T-helper 1 cell (primary cell): ENCODE data around the gene ASXL1.
"Not testable (repeated sequence)": the region's sequence is repeated elsewhere in the genome, so short reads cannot be mapped to it uniquely, and the experiment has no call there.

ENCODE experiments used
- DNase-seq, 5 donors: peaks; one replicate each; pipeline ENCODE4 v3.0.0-alpha.2; 2012 to 2020

ASXL1 gene

DNA sequence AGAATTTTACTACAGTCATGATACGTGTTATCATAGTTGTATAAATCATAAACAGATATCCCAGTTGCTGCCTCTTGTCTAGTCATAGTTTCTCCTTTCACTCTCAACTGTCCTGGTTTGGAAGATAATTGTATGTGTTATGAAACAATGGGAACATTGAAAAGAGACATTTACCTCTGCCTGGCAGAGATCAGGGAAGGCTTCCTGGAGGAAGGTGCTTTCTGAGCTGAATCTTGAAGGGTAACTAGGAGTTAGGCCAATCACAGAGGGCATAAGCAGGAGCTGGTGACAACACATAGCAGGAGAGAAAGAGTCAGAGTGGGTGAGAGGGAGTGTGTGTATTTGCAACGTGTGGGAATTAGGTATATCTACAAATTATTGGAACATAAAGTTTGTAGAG lies 5.4 kb downstream of the ASXL1 start:
- DNase-seq = no peak

DNA sequence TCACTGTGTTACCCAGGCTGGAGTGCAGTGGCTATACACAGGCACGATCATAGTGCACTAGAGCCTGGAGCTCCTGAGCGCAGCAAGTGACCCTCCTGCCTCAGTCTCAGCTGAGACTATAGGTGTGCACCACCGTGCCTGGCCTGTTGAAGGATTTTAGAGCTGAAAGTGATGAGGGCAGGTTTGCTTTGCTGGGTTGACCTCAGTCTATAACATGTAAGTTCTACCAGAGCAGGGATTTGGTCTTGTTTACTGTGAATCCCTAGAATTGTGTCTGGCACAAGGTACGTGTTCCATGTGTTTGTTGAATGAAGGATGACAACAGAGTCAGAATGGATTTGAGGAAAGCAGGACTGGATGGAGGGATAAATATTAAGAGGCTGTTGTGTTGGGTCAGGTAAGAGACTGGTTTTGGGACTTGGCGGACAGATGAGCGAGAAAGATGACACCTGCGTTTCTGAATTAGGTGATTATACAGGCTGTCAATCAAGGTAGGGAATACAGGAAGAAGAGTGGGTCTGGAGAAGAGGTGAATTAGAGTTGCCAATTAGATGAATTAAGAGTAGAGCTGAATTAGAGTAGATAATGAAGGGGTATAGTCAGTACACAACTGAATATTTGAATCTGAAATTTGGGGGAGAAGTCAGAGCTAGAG lies 6.5 kb downstream of the ASXL1 start:
- DNase-seq = no peak

DNA sequence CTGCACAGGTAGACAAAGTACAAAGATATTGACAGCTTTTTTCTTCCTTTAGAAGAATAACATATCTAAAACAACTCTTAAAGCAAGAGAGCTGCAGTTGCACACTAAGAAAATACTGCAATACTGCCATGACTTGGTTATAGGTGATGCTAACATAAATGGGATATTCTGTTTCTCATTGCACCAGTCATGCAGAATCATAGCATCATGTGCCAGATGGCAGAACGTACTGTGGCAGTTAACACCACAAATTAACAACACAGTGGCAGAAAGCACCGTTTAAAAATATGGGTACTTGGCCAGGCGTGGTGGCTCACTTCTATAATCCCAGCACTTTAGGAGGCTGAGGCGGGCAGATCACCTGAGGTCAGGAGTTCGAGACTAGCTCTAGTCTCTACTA lies 7.4 kb downstream of the ASXL1 start:
- DNase-seq = no peak

DNA sequence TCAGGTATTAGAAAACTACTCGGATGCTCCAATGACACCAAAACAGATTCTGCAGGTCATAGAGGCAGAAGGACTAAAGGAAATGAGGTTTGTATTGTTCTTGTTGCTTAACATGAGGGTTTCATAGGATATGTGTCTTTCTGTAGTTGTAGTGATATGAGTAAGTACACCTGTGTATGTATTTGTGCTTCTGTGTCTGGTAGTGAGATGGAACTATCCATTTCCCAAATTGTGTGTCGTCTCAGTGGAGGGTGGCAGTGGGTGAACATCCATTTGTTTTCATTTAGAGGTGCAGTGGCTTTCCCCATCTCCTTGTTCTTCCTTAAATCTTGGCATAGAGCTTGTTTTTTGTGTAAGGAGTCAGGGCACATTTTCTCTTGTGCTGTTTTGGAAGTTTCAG lies 8.2 kb downstream of the ASXL1 start:
- peak in 1 of 5 donors; percentile 63 for DNase-seq

DNA sequence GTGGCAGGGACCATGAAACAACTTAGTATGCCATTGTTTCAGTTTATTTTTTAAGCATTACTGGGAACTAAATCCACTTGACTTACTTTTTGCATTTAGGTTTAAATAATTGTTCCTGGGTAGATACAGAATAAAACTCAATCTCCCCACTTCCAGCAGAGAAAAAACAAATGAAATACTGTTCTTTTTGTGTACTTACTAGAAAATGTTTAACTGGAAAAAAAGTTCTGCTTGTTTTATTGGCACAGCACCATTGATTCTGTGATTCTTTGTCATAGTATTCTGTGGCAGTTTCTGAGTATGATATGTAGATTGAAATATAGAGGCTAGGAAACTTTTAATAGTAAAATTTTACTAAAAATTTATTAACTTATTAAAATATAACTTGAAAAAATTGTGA lies 10.2 kb downstream of the ASXL1 start:
- DNase-seq = no peak

DNA sequence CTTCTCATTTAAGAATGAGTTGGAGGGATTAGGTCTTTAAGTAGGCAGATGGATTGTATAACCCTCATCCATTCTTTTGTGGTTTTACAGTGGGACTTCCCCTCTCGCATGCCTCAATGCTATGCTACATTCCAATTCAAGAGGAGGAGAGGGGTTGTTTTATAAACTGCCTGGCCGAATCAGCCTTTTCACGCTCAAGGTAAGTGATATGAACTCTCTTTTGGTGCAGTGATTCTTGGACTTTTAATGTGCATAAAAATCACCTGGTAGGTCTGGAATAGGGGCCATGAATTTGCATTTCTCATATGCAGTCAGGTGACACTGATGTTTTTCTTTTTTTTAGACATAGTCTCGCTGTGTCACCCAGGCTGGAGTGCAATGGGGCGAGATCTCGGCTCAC lies 10.8 kb downstream of the ASXL1 start:
- no peak for DNase-seq

DNA sequence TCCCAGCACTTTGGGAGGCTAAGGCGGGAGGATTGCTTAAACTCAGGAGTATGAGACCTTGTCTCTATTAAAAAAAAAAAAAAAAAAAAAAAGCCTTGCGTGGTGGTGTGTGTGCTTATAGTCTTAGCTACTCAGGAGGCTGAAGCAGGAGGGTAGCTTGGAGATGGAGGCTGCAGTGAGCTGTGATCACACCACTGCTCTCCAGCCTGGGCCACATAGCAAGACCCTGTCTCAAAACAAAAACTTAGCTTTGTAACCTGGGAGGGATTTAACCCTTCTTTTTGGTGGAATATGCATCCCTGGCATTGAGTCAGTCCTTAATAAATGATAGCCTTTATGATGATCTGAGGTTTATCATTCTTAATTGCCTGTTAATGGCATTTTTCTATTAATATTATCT lies 12.8 kb downstream of the ASXL1 start:
- DNase-seq = no peak

DNA sequence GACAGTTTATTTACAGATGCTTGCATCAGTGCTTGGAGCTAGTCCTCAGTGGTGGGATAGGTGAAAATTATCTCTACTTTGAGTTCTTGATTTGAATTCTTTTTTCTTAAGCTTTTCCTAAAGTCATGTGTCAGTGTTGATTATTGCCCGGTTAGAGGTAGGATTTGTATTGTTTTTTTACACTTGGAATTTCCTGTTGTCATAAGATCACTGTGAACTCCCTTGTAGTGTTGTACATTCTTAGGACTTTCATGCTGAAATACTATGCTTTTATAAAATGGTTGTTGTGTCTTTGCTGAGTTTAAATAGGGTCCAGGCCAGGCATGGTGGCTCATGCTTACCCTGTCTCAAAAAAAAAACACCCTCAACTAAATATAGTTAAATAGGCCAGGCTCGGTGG lies 20.3 kb downstream of the ASXL1 start:
- DNase-seq = no peak

DNA sequence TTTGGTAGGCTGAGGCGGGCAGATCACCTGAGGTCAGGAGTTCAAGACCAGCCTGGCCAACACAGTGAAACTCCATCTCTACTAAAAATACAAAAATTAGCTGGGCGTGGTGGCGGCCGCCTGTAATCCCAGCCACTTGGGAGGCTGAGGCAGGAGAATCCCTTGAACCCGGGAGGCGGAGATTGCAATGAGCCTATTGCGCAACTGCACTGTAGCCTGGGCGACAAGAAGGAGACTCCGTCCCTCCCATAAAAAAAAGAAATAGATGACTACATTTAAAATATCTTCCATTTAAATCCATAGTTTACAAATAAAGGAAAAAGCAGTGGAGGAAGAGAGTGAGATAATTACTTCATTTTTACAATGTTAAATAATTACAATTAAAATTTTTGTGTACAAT lies 21.9 kb downstream of the ASXL1 start:
- not testable (repeated sequence) for DNase-seq

DNA sequence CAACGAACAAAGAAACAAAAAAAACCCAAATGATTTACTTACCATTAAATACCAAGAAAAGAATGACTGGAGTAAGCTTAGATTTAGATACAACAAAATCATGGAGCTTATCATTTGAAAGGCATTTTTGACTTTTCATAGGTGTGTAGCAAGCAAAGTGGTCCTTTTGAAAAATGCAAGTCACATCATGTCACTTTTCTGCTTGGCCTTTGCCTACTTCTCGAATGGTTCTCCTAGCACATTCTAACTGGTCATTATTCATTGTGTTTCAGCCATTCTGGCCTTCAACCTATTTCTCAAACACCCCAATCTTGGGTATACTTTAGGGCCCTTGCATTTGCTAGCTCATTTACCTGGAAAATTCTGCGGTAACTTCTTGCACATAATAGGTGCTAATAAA lies 22.6 kb downstream of the ASXL1 start:
- DNase-seq = no peak

DNA sequence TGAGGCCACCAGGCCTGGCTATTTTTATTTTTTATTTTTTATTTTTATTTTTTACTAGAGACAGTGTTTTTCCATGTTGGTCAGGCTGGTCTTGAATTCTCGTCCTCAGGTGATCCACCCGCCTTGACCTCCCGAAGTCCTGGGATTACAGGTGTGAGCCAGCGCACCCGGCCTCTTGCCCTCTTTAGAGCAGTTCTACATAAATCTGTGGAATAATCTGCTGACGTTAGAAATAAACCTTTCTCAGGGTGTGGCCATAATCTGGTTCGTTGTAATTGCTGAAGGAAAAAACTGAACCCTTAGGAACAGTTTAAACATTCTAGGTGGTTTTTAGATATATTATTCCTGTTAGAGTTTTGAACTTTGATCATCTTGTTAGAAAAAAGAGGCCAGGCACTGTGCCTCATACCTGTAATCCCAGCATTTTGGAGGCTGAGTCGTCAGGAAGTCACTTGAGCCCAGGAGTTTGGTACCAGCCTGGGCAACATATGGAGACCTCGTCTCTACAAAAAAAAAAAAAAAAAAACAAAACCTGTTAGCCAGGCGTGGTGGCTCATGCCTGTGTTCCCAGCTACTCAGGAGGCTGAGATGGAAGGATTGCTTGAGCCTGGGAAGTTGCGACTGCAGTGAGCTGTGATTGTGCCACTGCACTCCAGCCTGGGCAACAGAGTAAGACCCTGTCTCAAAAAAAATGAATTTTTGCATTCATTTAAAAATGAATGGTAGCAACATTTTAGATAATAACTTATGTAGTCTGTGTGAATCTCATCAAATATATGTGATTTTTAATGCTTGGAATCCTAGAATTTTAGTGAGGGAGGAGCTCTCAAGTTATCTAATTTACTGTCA lies 24.2 kb downstream of the ASXL1 start:
- DNase-seq = no peak

DNA sequence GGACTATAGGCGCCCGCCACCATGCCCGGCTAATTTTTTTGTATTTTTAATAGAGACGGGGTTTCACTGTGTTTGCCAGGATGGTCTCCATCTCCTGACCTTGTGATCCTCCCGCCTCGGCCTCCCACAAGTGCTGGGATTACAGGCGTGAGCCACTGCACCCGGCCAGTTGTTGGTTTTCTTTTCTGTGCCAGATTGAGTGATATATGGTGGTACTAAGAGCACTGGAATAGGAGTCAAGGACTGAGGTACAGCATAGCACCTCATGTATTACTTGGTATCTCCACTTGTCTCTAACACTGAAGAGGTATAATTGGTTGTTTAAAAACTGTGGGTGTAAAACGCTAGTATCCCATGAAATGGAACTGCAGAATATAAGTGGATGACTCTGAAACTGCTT lies 25.3 kb downstream of the ASXL1 start:
- not testable (repeated sequence) for DNase-seq

DNA sequence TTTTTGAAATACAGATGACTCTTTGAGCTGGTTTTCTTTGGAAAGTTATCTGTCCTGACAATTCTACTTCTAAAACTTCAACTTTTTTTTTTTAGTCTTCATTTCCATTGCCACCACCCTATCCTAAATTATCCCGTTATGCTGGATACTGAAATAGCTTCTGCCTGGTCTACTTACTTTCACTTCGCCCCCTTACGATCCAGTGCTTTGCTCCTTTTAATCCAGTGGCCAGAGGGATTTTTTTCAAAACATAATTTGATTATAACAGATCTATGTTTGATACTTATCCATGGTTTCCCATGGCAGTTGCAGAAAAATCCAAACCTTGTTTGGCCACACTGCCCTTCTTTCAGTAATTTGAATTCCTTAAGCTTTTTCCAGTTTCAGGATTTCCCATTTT lies 27.4 kb downstream of the ASXL1 start:
- no peak for DNase-seq

DNA sequence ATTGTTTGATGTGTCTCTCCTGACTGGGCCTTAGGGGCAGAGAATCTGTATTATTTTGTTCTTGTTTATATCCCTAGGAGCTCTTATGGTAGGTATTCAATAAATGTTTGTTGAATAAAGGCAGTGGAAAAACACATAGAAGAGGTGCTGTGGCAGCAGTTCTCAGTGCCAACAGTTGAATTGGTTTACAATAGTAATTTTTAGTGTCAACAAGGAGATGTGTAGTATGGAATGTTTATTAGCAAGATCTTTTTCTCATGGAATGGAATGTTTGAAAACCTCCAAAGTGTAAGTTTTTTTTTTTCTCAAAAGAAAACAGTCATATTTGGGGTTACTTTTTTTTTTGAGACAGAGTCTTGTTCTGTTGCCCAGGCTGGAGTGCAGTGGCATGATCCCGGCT lies 28.0 kb downstream of the ASXL1 start:
- DNase-seq = no peak

DNA sequence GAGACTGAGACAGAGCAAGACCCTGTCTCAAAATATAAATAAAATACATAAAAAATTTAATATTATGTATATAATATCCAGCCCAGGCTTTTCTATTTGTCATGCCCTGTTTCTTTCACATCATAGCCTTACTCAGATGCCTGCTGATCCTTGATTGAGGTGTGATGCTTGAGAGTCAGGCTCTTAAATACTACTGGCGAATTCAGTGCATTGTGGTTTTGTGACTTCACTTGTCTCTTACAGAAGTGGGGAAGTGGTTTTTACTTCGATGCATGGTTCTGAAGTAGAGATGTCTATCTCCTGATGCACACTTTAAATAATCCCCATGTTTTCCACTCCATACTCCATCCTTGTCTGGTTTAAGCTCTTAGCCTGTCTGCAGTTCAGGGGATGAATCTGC lies 29.1 kb downstream of the ASXL1 start:
- peak in 4 of 5 donors; percentile 4 to 77 (median 20) for DNase-seq

DNA sequence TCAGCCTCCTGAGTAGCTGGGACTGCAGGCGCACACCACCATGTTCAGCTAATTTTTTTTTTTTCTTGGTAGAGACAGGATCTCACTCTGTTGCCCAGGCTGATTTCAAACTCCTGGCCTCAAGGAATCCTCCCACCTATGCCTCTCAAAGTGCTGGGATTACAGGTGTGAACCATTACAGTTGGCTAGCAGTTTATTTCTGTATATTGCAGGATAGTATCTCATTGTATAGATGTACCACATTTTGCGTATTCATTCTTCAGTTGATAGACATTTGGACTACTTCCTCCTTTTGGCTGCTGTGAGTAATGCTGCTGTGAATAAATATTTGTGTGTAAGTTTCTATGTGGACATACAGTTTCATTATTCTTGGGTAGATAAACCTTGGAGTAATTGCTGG lies 32.9 kb downstream of the ASXL1 start:
- DNase-seq = no peak

DNA sequence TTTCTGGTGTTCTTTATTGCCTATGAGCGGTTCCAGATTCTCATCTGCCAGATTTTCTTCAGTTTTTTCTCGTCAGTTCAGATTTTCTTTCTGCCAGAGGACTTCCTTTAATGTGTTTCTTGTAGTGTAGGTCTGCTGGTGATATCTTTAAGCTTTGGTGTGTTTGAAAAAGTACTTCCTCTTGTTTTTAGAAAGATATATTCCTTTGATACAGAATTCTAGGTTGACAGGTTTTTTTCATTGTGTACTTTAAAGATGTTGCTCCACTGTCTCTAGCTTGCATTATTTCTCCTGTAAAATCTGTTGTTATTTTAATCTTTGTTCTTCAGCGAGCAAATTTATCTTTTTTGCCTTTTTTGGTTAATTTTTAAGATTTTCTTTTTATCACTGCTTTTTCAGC lies 36.9 kb downstream of the ASXL1 start:
- DNase-seq = no peak

DNA sequence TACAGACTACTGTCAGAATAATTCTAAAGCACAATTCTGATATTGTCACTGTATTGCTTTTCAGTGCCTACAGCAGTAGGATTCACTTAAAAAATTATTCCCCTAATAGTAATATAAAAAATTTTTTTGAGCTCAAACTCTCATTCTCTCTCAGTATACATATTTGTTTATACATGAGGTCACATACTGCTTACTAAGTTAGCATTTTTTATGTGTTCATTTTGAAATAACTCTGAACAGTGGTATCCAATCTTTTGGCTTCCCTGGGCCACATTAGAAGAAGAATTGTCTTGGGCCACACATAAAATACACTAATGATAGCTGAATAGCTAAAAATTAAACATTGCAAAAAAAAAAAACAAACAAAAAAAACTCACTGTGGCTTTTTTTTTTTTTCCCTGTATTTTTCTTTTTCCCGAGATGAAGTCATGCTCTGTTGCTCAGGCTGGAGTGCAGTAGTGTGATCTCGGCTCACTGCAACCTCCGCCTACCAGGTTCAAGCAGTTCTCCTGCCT lies 38.6 kb downstream of the ASXL1 start:
- no peak for DNase-seq

DNA sequence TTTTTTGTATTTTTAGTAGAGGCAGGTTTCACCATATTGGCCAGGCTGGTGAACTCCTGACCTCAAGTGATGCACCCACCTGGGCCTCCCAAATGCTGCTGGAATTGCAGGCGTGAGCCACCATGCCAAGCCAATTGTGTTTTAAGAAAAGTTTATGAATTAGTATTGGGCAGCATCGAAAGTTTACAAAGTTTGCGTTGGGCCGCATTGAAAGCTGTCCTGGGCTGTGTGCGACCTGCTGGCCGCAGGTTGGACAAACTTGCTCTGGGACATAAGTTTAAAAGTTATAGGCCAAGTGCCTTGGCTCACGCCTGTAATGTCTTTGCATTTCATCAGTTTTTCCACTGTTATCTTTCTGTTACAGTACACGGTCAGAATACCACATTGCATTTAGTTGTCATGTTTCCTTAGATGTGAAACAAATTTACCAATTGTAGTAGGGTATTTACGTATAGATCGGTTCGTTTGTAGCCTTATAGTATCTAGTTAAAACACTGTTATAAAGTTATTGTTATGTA lies 39.5 kb downstream of the ASXL1 start:
- no peak for DNase-seq

DNA sequence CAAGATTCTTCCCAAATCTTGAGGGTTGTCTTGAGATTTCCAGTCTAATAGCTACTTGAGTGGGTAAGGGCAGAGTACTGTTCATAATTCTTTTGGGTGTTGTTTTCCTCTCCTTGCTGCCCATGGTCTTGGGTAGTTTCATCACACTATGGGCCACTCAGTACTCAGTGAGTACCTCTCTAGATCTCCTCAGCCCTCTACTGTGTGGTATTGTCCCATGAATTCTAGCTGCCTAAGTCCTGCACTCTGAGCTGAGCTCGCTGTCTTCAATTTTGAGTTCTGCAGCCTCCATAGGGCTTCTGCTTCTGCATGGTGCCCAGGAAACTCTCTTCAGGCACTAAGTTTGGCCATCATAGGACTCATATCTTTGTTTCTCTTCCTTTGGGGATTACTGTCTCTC lies 42.3 kb downstream of the ASXL1 start:
- DNase-seq = no peak

DNA sequence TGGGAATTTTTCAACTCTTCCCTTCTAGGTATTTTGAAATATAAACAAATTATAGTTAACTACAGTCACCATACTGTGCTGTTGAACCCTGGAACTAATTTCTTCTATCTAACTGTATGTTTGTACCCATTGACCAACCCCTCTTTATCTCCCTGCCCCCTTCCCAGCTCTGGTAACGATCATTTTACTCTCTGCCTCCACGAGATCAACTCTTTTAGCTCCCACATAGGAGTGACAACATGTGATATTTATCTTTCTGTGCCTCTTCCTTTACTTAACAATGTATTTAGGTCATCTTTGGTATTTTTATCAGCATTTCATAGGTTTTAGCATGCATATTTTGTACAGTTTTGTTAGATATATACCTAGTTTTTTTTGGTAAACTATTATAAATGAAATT lies 45.9 kb downstream of the ASXL1 start:
- no peak for DNase-seq

DNA sequence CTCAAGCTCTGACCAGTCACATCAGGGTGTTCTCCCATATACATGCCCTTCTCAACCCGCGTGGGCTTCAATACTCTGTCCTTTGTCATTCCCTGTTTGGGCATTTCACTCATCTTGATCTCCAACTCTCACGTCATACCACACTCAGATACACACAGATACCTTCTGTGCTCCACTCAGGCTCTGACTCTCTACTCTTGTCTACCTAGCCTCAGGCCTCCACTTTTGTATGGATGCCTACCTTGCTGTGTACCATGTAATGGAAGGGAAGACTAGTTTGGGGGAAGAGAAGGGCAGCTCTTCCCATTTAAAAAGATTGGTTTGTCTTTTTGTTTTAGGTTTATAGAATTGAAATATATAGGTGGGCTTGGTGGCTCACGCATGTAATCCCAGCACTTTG lies 48.6 kb downstream of the ASXL1 start:
- no peak for DNase-seq

DNA sequence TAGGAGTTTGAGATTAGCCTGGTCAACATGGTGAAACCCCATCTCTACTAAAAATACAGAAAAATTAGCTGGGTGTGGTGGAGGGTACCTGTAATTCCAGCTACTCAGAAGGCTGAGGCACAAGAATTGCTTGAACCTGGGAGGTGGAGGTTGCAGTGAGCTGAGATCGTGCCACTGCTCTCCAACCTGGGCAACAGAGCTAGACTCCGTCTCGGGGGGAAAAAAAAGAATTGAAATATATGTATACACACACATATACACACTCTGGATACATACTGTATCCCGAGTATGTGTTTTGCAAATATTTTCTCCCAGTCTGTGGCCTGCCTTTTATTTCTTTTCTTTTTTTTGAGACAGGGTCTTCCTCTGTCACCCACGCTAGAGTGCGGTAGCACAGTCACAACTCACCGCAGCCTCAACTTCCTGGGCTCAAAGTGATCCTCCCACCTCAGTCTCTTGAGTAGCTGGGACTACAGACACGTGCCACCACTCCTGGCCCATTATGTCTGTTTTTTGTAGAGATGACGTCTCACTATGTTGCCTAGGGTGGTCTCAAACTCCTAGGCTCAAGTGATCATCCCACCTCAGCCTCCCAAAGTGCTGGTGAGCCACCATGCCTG lies 49.1 kb downstream of the ASXL1 start:
- DNase-seq = peak; percentile 10 to 57 (median 40)
